Hepatocyte (in vitro differentiated cells): ENCODE results near the gene LHX4. TPM values are rescaled to one million over a fixed set of nuclear protein-coding genes. Genes with fewer than 3 reads are reported as not detected.

Experiments used
- DNase-seq: peaks from one replicate; pipeline ENCODE4 v3.0.0-alpha.2; 2016; ENCODE audit warnings: low spot score
- H2AFZ ChIP-seq: fragments of 200-600 bp; sonication (generic); 2 replicates; pipeline ENCODE4 v1.6.0; 2016; ENCODE audit warnings: antibody characterized with exemption, mild to moderate bottlenecking
- H3K27ac ChIP-seq: fragments of 200-600 bp; sonication (generic); 2 replicates; pipeline ENCODE4 v1.5.1; 2016; ENCODE audit warnings: mild to moderate bottlenecking
- H3K27me3 ChIP-seq: fragments of 200-600 bp; sonication (generic); 2 replicates; pipeline ENCODE4 v1.6.1; 2016
- H3K36me3 ChIP-seq: fragments of 200-600 bp; sonication (generic); replicated peaks from 2 replicates; pipeline ENCODE4 v1.5.1; 2016; ENCODE audit warnings: low read depth; ENCODE audit not compliant: insufficient read depth
- H3K4me1 ChIP-seq: fragments of 200-600 bp; sonication (generic); 2 replicates; pipeline ENCODE4 v1.5.1; 2016; ENCODE audit warnings: mild to moderate bottlenecking, moderate library complexity; ENCODE audit not compliant: insufficient read depth
- H3K4me2 ChIP-seq: fragments of 200-600 bp; sonication (generic); 2 replicates; pipeline ENCODE4 v1.6.0; 2016
- H3K4me3 ChIP-seq: fragments of 200-600 bp; sonication (generic); 2 replicates; pipeline ENCODE4 v1.5.1; 2016; ENCODE audit warnings: mild to moderate bottlenecking
- H3K79me2 ChIP-seq: fragments of 200-600 bp; sonication (generic); 2 replicates; pipeline ENCODE4 v1.6.0; 2017; ENCODE audit warnings: mild to moderate bottlenecking
- H3K9me2 ChIP-seq: fragments of 200-600 bp; sonication (generic); replicated peaks from 2 replicates; pipeline ENCODE4 v1.6.0; 2017; ENCODE audit warnings: mild to moderate bottlenecking; ENCODE audit not compliant: insufficient read depth
- H3K9me3 ChIP-seq: fragments of 200-600 bp; sonication (generic); 2 replicates; pipeline ENCODE4 v1.5.1; 2016; ENCODE audit warnings: low read depth, mild to moderate bottlenecking
- H4K20me1 ChIP-seq: fragments of 200-600 bp; sonication (generic); 2 replicates; pipeline ENCODE4 v1.6.0; 2016; ENCODE audit warnings: mild to moderate bottlenecking; ENCODE audit not compliant: insufficient read depth, poor library complexity, severe bottlenecking
- EZH2 ChIP-seq: fragments of 200-600 bp; sonication (generic); IDR thresholded peaks from 2 replicates; pipeline ENCODE4 v1.6.1; 2016; ENCODE audit warnings: antibody characterized with exemption, mild to moderate bottlenecking, borderline replicate concordance
- EZH2phosphoT487 ChIP-seq: fragments of 200-600 bp; sonication (generic); IDR thresholded peaks from one replicate; pipeline ENCODE4 v1.6.1; 2018; ENCODE audit warnings: antibody characterized with exemption, mild to moderate bottlenecking, low read depth, moderate library complexity; ENCODE audit not compliant: unreplicated experiment, severe bottlenecking
- WGBS: methylation state at CpG from one replicate; pipeline ENCODE4 v1.1.6; 2016; ENCODE audit warnings: low lambda C conversion rate; ENCODE audit errors: missing lambda C conversion rate; 5-methylcytosine and 5-hydroxymethylcytosine counted together
- polyA plus RNA-seq: library from polyadenylated mRNA; unstranded; fragments of >200 nt; fragmentation: Nextera tagmentation; extraction: Ambion mirVana; gene quantifications from 2 replicates; pipeline ENCODE4 v1.2.1, GENCODE V29; 2016
- total RNA-seq: library from RNA; depleted of rRNA; stranded (reverse); fragments of >200 nt; gene quantifications from 2 replicates; pipeline ENCODE4 v1.2.3, GENCODE V29; 2014
- TF ChIP-seq, protein P1 (sequence below): fragments of 200-600 bp; sonication (generic); IDR thresholded peaks from 2 replicates; pipeline ENCODE4 v1.5.1; 2016; ENCODE audit warnings: antibody characterized with exemption, mild to moderate bottlenecking; ENCODE audit not compliant: poor library complexity

The LHX4 gene
- total and polyA plus RNA-seq, 2 experiments from 2014 or later, result 0.03 to 0.28 TPM

DNA sequence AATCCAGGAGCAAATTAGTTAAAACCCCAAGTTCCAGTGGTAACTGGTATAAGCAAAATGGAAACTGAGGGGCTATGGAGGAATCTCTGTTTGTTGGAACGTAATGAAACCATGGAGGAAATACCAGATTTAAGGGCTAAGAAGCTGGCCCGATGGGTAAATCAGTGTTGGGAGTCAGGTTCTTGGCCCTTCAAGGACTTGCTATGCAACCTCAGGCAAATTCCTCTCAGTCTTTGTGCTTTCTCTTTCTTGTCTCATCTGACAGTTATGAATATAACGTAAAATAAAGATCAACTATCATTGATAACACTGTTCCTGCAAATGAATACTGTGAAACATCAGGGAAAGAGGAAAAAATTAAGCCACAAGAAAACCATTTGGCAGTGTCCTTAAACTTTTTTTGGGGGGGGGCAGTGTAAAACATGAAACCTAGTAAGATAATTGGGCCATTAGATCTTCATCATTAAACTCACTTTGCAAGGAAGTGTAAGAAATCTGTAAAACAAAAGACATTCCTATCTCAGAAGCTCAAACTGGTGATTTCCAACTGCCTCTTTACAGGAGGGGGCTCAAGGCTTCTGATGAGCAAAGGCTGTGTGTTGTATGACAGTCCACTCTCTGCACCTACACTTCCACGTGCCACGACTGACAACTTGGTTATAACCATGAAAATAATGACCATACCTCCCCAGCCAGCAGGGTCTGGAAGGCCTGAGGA lies 47.6 kb downstream of the LHX4 start:
- peaks cover 6% of the 10 kb centered on the region for H3K4me1 ChIP-seq
- no peaks in the 10 kb centered on the region for H3K9me3 ChIP-seq
- H3K36me3 ChIP-seq, result no peaks in the 10 kb centered on the region
- H3K79me2 ChIP-seq, result no peaks in the 10 kb centered on the region
- no peaks in the 10 kb centered on the region for H3K9me2 ChIP-seq
- 87% methylated on average over 5 of the region's 5 CpGs for WGBS
- no peak overlapping the region for H3K27ac ChIP-seq
- TF ChIP-seq EZH2, result no peak
- TF ChIP-seq, protein P1, sequence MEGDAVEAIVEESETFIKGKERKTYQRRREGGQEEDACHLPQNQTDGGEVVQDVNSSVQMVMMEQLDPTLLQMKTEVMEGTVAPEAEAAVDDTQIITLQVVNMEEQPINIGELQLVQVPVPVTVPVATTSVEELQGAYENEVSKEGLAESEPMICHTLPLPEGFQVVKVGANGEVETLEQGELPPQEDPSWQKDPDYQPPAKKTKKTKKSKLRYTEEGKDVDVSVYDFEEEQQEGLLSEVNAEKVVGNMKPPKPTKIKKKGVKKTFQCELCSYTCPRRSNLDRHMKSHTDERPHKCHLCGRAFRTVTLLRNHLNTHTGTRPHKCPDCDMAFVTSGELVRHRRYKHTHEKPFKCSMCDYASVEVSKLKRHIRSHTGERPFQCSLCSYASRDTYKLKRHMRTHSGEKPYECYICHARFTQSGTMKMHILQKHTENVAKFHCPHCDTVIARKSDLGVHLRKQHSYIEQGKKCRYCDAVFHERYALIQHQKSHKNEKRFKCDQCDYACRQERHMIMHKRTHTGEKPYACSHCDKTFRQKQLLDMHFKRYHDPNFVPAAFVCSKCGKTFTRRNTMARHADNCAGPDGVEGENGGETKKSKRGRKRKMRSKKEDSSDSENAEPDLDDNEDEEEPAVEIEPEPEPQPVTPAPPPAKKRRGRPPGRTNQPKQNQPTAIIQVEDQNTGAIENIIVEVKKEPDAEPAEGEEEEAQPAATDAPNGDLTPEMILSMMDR, result no peak
- TF ChIP-seq EZH2phosphoT487, result no peak
- no peak overlapping the region for H3K4me2 ChIP-seq
- no peak for DNase-seq
- H4K20me1 ChIP-seq, result no peaks in the 10 kb centered on the region
- H3K4me3 ChIP-seq, result no peak overlapping the region
- H2AFZ ChIP-seq, result no peak overlapping the region
- H3K27me3 ChIP-seq, result no peaks in the 10 kb centered on the region

DNA sequence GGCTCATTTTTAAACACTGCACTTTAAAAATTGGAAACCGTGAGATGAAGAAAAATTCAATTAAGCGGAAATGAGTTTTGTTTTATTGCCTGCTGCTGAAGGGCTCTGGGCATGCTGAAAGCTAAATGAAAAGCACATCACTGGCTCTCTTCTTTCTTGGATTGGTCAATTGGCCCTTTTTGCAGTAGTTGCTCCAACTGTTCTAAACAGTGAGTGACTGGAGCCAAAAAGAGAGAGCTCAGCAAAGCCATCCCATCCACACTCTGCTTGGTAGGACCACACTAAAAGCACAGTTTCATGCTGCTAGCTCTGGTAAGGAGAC lies 48.1 kb downstream of the LHX4 start:
- Histone ChIP-seq H3K36me3 (no peaks in the 10 kb centered on the region), H3K79me2 (no peaks in the 10 kb centered on the region), H3K4me1 (peaks cover 10% of the 10 kb centered on the region), H3K4me3 (no peak overlapping the region), H2AFZ (no peak overlapping the region), H4K20me1 (no peaks in the 10 kb centered on the region), H3K9me2 (no peaks in the 10 kb centered on the region), H3K9me3 (no peaks in the 10 kb centered on the region), H3K27ac (no peak overlapping the region), H3K27me3 (no peaks in the 10 kb centered on the region), H3K4me2 (no peak overlapping the region)
- DNase-seq, result no peak
- 93% methylated on average over 2 of the region's 2 CpGs for WGBS
- TF ChIP-seq, protein P1, result no peak
- TF ChIP-seq EZH2, result no peak
- no peak for TF ChIP-seq EZH2phosphoT487

DNA sequence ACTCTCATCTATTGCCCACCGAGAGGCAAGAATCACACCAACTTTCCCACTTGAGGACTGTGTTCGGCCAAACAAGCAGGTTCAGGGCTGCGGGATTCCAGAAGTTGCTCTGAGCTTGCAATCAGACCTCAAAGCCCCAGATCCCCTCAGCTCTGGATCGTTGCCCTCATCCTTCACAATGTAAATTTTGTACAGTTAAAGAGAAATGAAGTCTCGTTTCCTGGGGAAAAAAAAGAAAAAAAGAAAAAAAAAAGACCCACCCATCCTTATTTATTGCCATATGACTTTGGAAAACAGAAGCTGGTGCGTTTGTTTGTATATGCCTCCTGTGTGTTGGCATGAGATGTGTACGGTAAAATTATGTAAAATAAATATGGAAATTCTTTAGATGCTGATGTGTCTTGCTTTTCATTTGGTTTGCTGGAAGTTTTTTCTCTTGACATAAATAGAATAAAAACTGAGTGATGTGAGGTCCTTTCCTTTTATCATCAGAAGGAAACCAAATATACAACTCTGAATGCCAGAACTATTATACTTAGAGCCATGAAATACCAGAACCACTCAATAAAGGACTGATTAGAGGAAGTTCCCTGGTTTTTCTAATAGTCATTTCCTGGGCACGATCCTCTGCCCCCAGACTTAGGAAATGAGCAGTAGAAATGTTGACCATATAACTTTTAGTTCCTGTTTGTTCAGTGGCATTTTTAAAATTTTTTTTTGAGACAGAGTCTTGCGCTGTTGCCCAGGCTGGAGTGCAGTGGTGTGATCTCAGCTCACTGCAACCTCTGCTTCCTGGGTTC lies 48.7 kb downstream of the LHX4 start:
- 96% methylated on average over 9 of the region's 9 CpGs for WGBS
- H3K27ac ChIP-seq, result no peak overlapping the region

More for the DNA sequence above, 48.7 kb downstream of the LHX4 start:
- Histone ChIP-seq H3K4me2 (no peak overlapping the region), H3K27me3 (no peaks in the 10 kb centered on the region), H3K4me1 (peaks cover 10% of the 10 kb centered on the region), H3K9me3 (no peaks in the 10 kb centered on the region), H3K9me2 (no peaks in the 10 kb centered on the region), H3K79me2 (no peaks in the 10 kb centered on the region), H4K20me1 (no peaks in the 10 kb centered on the region), H2AFZ (no peak overlapping the region), H3K4me3 (no peak overlapping the region), H3K36me3 (no peaks in the 10 kb centered on the region)
- DNase-seq, result no peak
- TF ChIP-seq EZH2 (no peak), EZH2phosphoT487 (no peak)
- TF ChIP-seq, protein P1, result no peak
